VCaP (cell line): Measurements from ENCODE around the gene TICAM1.

ENCODE experiments used
- H3K27ac ChIP-seq: fragments of 450-650 bp; 2 replicates; pipeline ENCODE4 v1.5.1; 2017
- CTCF ChIP-seq: fragments of 450-650 bp; conservative IDR thresholded peaks from 2 replicates; pipeline ENCODE4 v1.5.1; 2017; ENCODE audit warnings: mild to moderate bottlenecking, moderate library complexity

TICAM1 gene

GRCh38 chr19:4817467-4818277 lies 13.8 kb downstream of the TICAM1 start:
- no peak for TF ChIP-seq CTCF
- H3K27ac ChIP-seq: no peak overlapping the region

GRCh38 chr19:4816950-4817278 lies 14.6 kb downstream of the TICAM1 start:
- TF ChIP-seq CTCF: no peak
- H3K27ac ChIP-seq: no peak overlapping the region

GRCh38 chr19:4816202-4816949 lies 15.1 kb downstream of the TICAM1 start:
- no peak for TF ChIP-seq CTCF
- peak overlapping the region; percentile 19; the same call in 1 of the 2 replicates for H3K27ac ChIP-seq

GRCh38 chr19:4815426-4816201 lies 15.9 kb downstream of the TICAM1 start:
- no peak for TF ChIP-seq CTCF
- peak overlapping the region; percentile 19; the same call in 1 of the 2 replicates for H3K27ac ChIP-seq

GRCh38 chr19:4814625-4815425 lies 16.7 kb downstream of the TICAM1 start:
- TF ChIP-seq CTCF: no peak
- no peak overlapping the region for H3K27ac ChIP-seq

GRCh38 chr19:4811328-4812131 lies 20.0 kb downstream of the TICAM1 start:
- peak; percentile 80 for TF ChIP-seq CTCF
- no peak overlapping the region for H3K27ac ChIP-seq
